HL-60 (cell line): ENCODE results near the gene KLHL20.

Experiments used
- GABPA ChIP-seq: IDR thresholded peaks from 2 replicates; pipeline ENCODE4 v1.6.1; 2012; ENCODE audit warnings: low read depth
- POLR2AphosphoS5 ChIP-seq: IDR thresholded peaks from 2 replicates; pipeline ENCODE4 v1.6.1; 2012; ENCODE audit warnings: low read depth
- TF ChIP-seq, protein P1 (sequence below): IDR thresholded peaks from one replicate; pipeline ENCODE4 v1.5.1; 2011; ENCODE audit warnings: low read length, control low read depth, inconsistent platforms; ENCODE audit not compliant: insufficient read depth

DNA sequence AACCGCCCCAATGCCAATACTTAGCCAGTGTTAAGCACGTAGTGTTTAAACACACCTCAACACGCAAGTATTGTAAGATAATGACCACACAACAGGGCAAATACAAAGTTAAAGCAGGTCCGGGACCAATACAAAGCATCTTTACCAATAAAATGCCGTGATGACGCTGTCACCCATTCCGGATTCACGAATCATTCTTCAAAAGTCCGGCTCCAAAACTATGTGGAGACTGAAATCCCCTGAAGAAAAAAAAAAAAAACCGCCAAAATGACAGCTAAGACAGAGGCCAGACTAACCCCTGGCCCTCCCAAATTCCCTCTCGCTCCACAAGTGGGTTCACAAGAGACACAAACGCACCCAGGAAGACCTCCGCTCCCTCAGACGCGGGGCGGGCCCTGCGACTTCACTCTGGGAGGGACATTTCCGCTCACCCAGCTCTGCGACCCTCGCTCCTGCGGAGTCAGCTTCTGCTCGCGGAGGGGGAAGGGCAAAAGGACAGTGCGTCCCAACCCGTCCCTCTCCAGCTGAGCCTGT lies 109.1 kb downstream of the KLHL20 start:
- TF ChIP-seq, protein P1, sequence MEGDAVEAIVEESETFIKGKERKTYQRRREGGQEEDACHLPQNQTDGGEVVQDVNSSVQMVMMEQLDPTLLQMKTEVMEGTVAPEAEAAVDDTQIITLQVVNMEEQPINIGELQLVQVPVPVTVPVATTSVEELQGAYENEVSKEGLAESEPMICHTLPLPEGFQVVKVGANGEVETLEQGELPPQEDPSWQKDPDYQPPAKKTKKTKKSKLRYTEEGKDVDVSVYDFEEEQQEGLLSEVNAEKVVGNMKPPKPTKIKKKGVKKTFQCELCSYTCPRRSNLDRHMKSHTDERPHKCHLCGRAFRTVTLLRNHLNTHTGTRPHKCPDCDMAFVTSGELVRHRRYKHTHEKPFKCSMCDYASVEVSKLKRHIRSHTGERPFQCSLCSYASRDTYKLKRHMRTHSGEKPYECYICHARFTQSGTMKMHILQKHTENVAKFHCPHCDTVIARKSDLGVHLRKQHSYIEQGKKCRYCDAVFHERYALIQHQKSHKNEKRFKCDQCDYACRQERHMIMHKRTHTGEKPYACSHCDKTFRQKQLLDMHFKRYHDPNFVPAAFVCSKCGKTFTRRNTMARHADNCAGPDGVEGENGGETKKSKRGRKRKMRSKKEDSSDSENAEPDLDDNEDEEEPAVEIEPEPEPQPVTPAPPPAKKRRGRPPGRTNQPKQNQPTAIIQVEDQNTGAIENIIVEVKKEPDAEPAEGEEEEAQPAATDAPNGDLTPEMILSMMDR, result no peak
- TF ChIP-seq POLR2AphosphoS5 (no peak), GABPA (no peak)
